Ishikawa (cell line): Measurements from ENCODE around the gene ZDHHC5.

ENCODE experiments used
- CEBPB ChIP-seq: IDR thresholded peaks from 2 replicates; pipeline ENCODE4 v1.6.1; 2012
- CREB1 ChIP-seq: IDR thresholded peaks from 2 replicates; pipeline ENCODE4 v1.6.1; 2012; ENCODE audit warnings: low read depth
- EGR1 ChIP-seq: IDR thresholded peaks from 2 replicates; pipeline ENCODE4 v1.6.1; 2012
- EP300 ChIP-seq: IDR thresholded peaks from 2 replicates; pipeline ENCODE4 v1.6.1; 2012; ENCODE audit warnings: borderline replicate concordance
- FOXM1 ChIP-seq: IDR thresholded peaks from 2 replicates; pipeline ENCODE4 v1.6.1; 2012; ENCODE audit warnings: low read depth, borderline replicate concordance
- NFIC ChIP-seq: IDR thresholded peaks from 2 replicates; pipeline ENCODE4 v1.6.1; 2012
- RAD21 ChIP-seq: IDR thresholded peaks from 2 replicates; pipeline ENCODE4 v1.6.1; 2012; ENCODE audit warnings: low read depth
- TAF1 ChIP-seq: IDR thresholded peaks from 2 replicates; pipeline ENCODE4 v1.6.1; 2012; ENCODE audit warnings: low read depth, mild to moderate bottlenecking
- TCF12 ChIP-seq: IDR thresholded peaks from 2 replicates; pipeline ENCODE4 v1.6.1; 2012; ENCODE audit warnings: low read depth
- TEAD4 ChIP-seq: IDR thresholded peaks from 2 replicates; pipeline ENCODE4 v1.6.1; 2012
- YY1 ChIP-seq: IDR thresholded peaks from 2 replicates; pipeline ENCODE4 v1.6.1; 2012; ENCODE audit warnings: low read depth
- ZBTB7A ChIP-seq: IDR thresholded peaks from 2 replicates; pipeline ENCODE4 v1.6.1; 2012; ENCODE audit warnings: low read depth
- TF ChIP-seq, protein P1 (sequence below): IDR thresholded peaks from 2 replicates; pipeline ENCODE4 v1.6.1; 2012; ENCODE audit warnings: low read depth, mild to moderate bottlenecking
- TF ChIP-seq, protein P2 (sequence below): IDR thresholded peaks from 2 replicates; pipeline ENCODE4 v1.6.1; 2012
- TF ChIP-seq, protein P3 (sequence below): IDR thresholded peaks from 2 replicates; pipeline ENCODE4 v1.6.1; 2012

Gene ZDHHC5

DNA sequence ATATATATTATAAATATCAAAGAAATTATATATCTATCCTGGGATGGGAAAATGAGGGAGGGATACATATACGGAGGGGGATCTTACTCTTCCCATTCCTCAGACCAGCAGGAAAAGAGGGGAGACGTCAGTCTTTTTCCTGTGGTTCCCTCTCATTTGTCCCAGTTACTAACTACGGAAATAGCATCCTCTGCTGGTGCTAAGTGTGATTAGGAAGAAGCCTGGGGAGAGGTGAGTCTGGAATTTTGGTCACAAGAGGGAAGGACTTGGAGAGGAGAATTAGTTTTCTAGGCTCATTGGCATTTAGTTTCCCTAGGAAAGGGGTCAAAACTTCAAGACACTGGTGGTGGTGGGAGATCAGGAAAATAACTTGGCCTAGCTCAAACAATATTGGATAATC lies 32.5 kb downstream of the ZDHHC5 start:
- TF ChIP-seq EGR1 (no peak), TEAD4 (no peak), TAF1 (no peak)

DNA sequence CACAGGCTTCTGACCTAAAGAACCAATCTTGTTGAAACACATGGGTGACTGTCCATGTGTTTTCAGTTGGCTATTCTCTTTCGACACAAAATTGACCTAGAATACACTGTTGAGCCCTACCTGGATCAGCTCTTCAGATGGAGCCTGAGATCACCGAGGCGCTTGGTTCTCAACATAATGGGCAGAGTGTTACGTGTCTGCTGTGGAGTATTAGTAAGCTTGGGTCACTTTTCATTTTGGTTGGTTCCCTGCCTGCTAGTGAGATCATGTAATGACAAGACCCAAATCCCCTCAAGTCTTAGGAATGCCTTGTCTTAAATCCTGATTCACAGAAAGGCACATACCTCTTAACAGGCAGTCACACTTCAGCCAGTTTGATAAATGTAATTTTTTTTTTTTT lies 35.4 kb downstream of the ZDHHC5 start:
- no peak for TF ChIP-seq EGR1
- TF ChIP-seq, protein P1, sequence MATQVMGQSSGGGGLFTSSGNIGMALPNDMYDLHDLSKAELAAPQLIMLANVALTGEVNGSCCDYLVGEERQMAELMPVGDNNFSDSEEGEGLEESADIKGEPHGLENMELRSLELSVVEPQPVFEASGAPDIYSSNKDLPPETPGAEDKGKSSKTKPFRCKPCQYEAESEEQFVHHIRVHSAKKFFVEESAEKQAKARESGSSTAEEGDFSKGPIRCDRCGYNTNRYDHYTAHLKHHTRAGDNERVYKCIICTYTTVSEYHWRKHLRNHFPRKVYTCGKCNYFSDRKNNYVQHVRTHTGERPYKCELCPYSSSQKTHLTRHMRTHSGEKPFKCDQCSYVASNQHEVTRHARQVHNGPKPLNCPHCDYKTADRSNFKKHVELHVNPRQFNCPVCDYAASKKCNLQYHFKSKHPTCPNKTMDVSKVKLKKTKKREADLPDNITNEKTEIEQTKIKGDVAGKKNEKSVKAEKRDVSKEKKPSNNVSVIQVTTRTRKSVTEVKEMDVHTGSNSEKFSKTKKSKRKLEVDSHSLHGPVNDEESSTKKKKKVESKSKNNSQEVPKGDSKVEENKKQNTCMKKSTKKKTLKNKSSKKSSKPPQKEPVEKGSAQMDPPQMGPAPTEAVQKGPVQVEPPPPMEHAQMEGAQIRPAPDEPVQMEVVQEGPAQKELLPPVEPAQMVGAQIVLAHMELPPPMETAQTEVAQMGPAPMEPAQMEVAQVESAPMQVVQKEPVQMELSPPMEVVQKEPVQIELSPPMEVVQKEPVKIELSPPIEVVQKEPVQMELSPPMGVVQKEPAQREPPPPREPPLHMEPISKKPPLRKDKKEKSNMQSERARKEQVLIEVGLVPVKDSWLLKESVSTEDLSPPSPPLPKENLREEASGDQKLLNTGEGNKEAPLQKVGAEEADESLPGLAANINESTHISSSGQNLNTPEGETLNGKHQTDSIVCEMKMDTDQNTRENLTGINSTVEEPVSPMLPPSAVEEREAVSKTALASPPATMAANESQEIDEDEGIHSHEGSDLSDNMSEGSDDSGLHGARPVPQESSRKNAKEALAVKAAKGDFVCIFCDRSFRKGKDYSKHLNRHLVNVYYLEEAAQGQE, result no peak
- no peak for TF ChIP-seq CEBPB
- no peak for TF ChIP-seq TAF1
- no peak for TF ChIP-seq RAD21
- no peak for TF ChIP-seq TEAD4
- TF ChIP-seq, protein P2, sequence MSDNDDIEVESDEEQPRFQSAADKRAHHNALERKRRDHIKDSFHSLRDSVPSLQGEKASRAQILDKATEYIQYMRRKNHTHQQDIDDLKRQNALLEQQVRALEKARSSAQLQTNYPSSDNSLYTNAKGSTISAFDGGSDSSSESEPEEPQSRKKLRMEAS, result no peak

DNA sequence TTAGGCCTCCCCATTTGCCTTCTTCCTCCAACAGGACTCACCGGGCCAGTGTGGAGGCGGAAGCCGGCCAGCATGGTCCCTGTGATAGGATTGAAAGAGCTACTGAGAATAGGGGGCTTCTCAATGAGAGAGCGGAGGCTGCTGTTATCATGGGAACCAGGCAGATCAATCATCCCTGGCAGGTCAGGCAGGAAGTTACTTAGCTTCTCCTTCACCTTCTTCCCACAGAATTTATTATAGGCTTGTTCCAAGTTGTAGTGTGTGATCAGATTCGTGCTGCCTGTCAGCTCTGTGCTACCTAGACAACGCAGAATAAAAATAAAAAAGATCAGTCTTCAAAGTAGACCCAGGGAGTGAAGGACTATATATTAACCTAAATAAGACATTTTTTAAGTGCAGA lies 37.0 kb downstream of the ZDHHC5 start:
- no peak for TF ChIP-seq TCF12

DNA sequence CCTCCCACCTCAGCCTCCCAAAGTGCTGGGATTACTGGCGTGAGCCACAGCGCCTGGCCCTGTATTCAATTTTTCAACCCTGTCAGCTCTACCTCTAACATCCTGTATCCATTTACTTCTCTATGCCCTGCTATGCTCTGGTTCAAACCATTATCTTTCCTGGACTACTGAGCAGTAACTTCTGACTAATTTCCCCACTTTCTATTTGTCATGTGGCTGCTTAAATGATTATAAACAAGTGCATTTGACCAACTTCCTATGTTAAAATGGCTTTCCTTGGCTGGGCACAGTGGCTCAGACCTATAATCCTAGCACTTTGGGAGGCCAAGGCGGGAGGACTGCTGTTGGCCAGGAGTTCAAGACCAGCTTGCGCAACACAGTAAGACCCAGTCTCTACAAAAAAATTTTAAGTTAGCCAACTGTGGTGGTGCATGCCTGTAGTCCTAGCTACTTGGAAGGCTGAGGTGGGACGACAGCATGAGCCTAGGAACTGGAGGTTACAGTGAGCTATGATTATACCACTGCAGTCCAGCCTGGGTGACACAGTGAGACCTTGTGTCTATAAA lies 42.0 kb downstream of the ZDHHC5 start:
- no peak for TF ChIP-seq TCF12
- no peak for TF ChIP-seq CREB1
- TF ChIP-seq RAD21, result no peak
- TF ChIP-seq EGR1, result no peak
- TF ChIP-seq, protein P3, sequence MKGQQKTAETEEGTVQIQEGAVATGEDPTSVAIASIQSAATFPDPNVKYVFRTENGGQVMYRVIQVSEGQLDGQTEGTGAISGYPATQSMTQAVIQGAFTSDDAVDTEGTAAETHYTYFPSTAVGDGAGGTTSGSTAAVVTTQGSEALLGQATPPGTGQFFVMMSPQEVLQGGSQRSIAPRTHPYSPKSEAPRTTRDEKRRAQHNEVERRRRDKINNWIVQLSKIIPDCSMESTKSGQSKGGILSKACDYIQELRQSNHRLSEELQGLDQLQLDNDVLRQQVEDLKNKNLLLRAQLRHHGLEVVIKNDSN, result no peak
- TF ChIP-seq, protein P1, result no peak
- TF ChIP-seq EP300, result no peak
- no peak for TF ChIP-seq YY1
- TF ChIP-seq ZBTB7A, result no peak
- TF ChIP-seq CEBPB, result no peak
- no peak for TF ChIP-seq TEAD4
- TF ChIP-seq, protein P2, result no peak
- TF ChIP-seq NFIC, result no peak
- no peak for TF ChIP-seq FOXM1
- no peak for TF ChIP-seq TAF1

DNA sequence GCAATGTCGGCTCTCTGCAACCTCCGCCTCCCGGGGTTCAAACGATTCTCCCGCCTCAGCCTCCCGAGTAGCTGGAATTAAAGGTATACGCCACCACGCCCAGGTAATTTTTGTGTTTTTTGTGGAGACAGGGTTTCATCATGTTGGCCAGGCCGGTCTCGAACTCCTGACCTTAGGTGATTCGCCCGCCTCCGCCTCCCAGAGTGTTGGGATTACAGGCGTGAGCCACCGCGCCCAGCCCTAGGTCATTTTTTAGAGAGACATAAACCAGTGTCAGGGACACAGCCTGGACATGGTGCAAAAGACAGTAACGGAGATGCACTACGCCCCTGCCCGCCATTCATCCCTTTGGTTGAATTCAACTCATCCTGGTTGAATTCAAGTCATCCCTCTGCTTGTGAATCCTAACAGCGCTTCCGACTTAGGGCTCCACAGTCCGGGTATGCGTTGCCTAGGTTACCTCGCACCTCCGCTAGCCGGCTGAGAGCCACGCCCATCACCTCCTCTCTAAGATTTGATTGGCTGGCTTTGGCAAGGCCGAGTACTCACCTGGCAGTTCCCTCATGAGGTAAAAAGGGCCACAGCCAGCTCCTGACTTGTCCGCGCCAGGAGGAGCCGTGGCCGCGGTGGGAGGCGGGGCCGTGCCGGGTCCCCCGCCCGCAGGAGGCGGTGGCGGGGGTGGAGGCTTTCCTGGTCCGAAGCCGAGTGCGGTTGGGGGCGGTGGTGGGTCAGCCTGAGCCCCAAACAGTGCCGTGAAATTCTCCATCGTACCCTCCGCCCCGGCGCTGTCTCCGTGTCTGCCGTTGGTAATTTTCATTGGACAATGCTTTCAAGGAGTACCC lies 43.7 kb downstream of the ZDHHC5 start, which contains the start of gene MED19:
MED19 (minus strand) TSS at position 802 of the 842 bp plus-strand sequence; CDS start at position 766, 36 bp downstream.
- TF ChIP-seq EGR1 (0 out of 2 replicates have a peak, but pooled peaks have one; percentile 45), TCF12 (no peak)
- TF ChIP-seq, protein P2, result peak; percentile 42; the same call in 1 of the 2 replicates

DNA sequence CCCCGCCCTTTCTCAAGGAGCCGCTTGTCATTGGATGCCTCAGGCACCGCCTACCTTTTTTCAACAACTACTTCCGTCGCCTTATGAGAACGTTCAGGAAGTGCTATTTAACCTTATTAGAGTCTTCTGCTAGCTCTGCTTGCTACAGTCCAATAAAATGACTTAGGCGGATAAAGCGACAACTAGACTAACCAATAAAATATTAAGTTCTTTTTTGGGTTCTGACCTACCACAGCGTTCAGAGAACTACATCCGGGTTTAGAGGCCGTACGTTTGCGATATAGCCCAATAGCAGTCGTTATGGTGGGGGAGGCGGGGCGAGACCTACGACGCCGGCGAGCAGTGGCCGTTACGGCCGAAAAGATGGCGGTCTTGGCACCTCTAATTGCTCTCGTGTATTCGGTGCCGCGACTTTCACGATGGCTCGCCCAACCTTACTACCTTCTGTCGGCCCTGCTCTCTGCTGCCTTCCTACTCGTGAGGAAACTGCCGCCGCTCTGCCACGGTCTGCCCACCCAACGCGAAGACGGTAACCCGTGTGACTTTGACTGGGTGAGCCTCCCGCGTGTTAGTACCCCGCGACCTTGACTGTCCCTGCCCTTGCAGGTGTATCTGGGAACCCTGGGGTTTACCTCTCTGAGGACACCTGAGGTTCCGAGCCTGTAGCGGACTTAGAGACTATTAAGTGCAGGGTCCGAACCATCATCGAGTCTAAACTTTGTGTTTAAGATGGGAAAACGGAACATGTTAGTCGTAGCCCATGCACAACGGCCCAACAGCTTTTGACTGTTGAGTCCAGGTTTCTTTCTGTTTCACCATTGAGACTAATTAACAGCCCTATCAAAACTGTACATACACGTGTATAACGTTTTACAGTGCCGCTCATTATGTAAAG lies 44.6 kb downstream of the ZDHHC5 start, which contains the start of gene TMX2:
TMX2 (plus strand) TSS at position 338 of the 895 bp plus-strand sequence; CDS start at position 364, 26 bp downstream.
- peak; percentile 83 for TF ChIP-seq CREB1
- no peak for TF ChIP-seq EP300
- TF ChIP-seq EGR1, result no peak
- TF ChIP-seq CEBPB, result no peak
- TF ChIP-seq FOXM1, result peak; percentile 75
- peak; percentile 25; the same call in 1 of the 2 replicates for TF ChIP-seq TCF12
- TF ChIP-seq, protein P3, result no peak
- TF ChIP-seq, protein P2, result peak; percentile 67
- peak; percentile 78 for TF ChIP-seq TAF1
- TF ChIP-seq TEAD4, result no peak
- TF ChIP-seq, protein P1, result no peak
- no peak for TF ChIP-seq NFIC
- no peak for TF ChIP-seq RAD21
- peak; percentile 95 for TF ChIP-seq YY1
- TF ChIP-seq ZBTB7A, result no peak
